ENCODE data around the gene OR7G3.

OR7G3 gene

DNA sequence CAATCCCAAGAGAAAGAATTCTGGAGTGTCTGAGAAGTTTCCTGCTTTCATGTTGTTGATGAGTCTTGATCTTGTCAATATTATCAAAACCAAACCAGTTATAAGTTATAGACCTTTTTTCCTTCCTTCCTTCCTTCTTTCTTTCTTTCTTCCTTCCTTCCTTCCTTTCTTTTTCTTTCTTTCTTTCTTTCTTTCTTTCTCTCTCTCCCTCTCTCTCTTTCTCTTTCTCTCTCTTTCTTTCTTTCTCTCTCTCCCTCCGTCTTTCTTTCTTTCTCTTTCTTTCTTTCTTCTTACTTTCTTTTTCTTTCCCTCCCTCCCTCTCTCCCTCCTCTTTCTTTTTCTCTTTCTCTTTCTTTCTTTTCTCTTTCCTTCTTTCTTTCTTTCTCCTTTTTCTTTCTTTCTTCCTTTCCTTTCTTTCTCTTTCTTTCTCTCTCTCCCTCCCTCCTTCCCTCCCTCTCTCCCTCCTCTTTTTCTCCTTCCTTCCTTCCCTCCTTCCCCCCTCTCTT, at the start of gene OR7G3:
OR7G3 (minus strand) TSS at position 51 of the 506 bp plus-strand sequence; CDS start at position 51, 0 bp downstream.
- H3K4me3 ChIP-seq (ENCODE audit: low read length) = no peak within 1 kb of the TSS
- TF ChIP-seq ZNF274 (IDR thresholded peaks at IDR 0.05; ENCODE audit: low read depth, low read length) = no peak

DNA sequence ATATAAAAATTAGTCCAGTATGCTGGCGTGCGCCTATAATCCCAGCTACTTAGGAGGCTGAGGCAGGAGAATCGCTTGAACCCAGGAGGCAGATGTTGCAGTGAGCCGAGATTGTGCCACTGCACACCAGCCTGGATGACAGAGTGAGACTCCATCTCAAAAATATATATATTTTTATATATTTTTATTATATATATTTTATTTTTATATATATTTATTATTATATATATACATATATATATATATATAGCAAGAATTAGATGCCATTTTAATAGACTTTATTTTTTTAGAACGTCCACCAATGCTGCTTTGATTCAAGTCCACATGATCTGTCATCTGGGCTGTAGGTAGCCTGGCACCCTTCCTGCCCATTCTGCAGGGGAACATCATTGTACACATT, 48.6 kb upstream of the OR7G3 start:
- TF ChIP-seq ZNF274 (IDR thresholded peaks at IDR 0.05; ENCODE audit: low read depth, low read length) = no peak
- no peak overlapping the region for H3K4me3 ChIP-seq (ENCODE audit: low read length)

DNA sequence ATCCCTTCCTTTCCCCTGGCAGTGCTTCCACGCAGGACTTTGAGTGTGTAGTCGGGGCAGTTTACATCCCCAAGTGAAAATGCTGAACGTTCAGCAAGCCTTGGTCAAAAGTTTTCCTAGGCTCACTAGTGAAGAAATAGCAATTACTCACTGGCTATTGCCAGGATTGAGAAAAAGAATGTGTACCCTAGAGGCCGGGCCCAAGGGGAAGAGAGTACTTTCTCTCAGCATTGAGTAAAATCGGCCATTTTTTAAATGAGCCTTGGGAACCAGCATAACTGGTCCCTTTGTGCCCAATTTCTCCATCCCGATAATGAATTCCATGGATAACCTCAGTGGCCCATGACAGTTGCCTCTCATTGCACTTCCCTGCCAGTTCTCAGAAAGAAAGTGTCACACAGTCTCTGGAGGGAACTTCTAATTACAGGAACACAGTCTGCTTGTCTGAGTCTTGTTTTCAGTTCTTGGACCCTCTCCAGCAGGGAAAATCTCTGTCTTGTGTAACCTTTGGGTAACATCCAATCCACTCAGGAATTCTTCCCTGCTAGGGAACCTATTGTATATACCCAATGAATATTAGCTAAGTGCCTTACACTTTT, 44.7 kb upstream of the OR7G3 start:
- TF ChIP-seq ZNF274 (IDR thresholded peaks at IDR 0.05; ENCODE audit: low read depth, low read length) = no peak
- no peak overlapping the region for H3K4me3 ChIP-seq (ENCODE audit: low read length)

DNA sequence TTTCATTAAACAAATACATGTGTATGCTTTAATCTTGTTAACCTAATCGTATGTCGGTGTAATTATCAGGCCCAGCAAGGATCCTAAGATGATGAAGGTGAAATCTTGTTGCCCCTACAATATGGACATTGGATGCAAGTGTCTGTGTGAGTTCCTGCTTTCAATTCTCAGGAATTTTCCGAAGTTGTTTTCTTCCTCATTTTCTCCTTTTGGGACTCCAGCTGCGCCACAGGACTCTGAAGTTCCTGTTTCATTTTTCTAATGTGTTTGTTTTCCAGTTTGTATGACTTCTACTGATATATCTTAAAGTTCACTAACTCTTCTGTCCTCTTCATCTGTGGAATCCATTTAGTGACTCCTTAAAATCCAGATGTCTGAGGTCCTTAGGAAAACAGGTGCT, 40.1 kb upstream of the OR7G3 start:
- H3K4me3 ChIP-seq (ENCODE audit: low read length) = no peak overlapping the region
- no peak for TF ChIP-seq ZNF274 (IDR thresholded peaks at IDR 0.05; ENCODE audit: low read depth, low read length)

DNA sequence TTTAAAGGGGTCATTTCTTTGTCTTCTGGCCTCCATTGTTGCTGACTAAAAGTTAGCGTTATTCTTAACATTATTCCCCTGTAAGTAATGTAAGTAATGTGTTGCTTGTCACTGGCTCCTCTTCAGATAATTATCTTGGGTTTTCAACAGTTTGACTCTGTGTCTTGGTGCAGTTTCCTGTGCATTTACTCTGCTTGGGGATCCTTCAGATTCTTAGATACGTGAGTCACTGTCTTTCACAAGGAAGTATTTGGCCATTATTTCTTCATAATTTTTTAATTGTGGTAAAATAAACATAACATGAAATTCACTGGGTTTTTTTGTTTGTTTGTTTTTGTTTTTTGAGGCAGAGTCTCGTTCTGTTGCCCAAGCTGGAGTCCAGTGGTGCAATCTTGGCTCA, 38.5 kb upstream of the OR7G3 start:
- H3K4me3 ChIP-seq (ENCODE audit: low read length) = no peak overlapping the region
- TF ChIP-seq ZNF274 (IDR thresholded peaks at IDR 0.05; ENCODE audit: low read depth, low read length) = no peak

DNA sequence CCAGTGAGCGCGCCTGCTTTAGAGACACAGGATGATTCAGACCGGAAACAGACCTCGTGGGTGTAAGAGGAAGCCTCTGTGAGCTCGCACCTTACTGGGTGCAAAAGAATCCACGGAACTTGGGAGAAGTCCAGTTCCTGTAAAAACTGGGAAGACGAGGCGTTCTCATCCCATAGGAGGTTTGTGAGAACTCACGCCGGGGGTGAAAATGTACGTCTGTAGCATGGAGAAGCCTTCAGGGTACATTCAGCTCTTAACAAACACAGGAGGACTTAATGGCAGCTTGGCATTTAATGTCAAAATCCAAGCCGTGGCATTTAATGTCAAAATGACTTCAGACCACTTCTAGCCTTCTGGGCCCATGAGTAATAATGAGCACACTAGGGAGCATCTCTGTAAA, 34.7 kb upstream of the OR7G3 start:
- H3K4me3 ChIP-seq (ENCODE audit: low read length) = no peak overlapping the region
- peak; percentile 82 for TF ChIP-seq ZNF274 (IDR thresholded peaks at IDR 0.05; ENCODE audit: low read depth, low read length)

DNA sequence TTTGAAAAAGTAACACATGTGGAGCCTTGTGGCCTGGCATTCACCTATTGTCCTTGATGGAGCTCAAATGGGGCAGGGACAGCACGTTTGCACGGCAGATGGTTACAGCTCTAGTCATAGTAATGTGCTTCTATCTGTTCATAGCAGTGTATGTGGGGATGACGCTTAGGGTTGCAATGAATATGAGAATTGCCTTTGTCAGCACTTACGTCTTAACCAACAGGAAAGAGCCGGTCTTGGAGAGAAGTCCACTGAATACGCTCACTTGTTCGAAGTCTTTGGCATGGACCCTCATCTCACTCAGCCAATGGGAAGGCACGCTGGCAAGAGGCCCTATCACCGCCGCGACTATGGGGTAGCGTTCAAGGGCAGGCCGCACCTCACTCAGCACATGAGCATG, 33.1 kb upstream of the OR7G3 start:
- TF ChIP-seq ZNF274 (IDR thresholded peaks at IDR 0.05; ENCODE audit: low read depth, low read length) = no peak
- H3K4me3 ChIP-seq (ENCODE audit: low read length) = no peak overlapping the region

DNA sequence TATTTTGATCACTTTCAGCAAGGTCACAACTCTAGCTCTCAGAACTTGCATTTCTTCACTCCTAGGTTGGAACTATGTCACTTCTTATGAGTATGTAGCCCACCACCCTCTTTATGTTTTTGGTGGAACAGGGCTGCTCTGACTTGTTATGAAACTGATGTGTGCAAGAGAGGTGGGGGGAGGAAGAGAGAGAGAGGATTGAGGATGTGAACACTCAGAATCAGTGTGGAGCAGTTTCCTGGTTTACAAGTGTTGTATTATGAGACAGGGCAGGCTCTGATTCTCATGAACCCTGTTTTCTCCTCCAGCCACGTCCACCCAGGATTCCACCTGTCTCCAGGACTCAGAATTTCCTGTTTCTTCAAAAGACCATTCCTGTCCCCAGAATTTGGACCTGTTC, 29.6 kb upstream of the OR7G3 start:
- no peak for TF ChIP-seq ZNF274 (IDR thresholded peaks at IDR 0.05; ENCODE audit: low read depth, low read length)
- no peak overlapping the region for H3K4me3 ChIP-seq (ENCODE audit: low read length)

DNA sequence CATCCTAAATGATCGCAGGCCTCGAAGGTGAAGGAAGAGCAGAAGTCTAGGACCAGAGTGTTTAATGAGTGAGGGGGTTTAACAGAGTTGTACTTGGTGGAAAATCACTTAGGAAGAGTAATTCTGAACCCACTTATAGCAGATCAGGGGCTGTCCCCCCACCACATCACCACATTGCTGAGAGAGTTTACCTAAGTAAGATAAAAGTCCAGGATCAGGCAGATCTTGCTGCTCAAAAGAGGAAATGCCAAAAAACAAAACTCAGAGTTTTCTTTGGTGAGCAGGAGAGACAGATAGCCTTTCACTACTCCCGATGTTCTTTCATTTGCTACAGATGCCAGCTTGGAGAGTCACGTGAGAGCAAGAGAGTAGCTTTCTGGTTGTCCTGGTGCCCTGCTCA, 28.8 kb upstream of the OR7G3 start:
- no peak overlapping the region for H3K4me3 ChIP-seq (ENCODE audit: low read length)
- TF ChIP-seq ZNF274 (IDR thresholded peaks at IDR 0.05; ENCODE audit: low read depth, low read length) = no peak

DNA sequence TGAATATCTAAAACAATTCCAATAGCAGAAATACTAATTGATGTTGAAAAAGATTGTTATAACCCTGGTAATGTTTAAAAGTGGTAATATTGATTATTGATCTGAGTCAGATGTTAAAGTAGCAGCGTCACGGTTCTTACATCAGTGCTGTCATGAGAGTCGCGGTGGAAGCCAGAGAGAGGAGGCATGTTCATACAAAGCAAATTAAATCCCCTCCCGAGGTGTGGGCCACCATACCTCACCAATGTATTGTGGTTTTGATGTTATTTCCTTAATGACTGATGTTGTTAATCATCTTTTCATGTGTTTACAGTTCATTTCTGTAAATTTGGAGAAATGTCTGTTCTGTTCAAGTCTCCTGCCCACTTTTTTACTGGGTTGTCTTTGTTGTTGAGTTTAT, 24.6 kb upstream of the OR7G3 start:
- H3K4me3 ChIP-seq (ENCODE audit: low read length) = no peak overlapping the region
- TF ChIP-seq ZNF274 (IDR thresholded peaks at IDR 0.05; ENCODE audit: low read depth, low read length) = no peak

DNA sequence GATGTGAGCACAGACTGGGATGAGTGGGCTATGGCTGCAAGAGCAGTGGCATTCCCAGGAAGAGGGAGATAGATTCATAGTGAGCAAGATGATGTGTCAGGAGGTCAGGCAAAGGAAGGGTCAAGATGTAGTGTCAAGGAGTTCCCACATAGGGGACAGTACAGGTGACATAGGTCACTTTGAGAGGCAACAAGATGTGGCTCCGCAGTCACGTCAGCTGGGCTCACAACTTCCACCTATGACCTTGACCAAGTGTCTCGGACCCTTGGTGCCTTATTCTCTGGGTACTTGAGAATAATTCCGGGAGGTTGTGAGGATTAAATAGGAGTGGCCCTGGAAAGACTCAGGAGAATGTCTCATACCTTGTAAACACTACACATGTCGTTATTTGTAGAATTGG, 23.9 kb upstream of the OR7G3 start:
- no peak for TF ChIP-seq ZNF274 (IDR thresholded peaks at IDR 0.05; ENCODE audit: low read depth, low read length)
- H3K4me3 ChIP-seq (ENCODE audit: low read length) = no peak overlapping the region

DNA sequence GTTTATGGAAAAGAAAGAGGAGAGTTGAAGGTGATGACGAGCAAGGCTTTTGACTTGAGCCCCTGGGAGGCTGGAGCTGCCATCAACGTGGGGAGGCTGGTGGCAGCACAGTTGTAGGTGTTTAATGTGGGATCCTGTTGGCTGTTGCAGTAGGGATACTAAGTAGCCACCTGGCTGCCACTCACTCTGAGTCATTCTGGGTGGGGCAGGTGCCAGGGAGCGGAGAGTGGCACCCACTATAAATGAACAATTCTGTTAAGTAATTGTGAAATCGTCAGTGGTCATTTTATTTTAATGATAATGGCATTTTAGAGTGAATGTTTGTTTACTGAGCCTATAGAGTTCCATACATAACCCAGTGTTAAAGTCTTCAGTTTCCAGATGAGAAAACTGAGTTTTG, 23.2 kb upstream of the OR7G3 start:
- no peak for TF ChIP-seq ZNF274 (IDR thresholded peaks at IDR 0.05; ENCODE audit: low read depth, low read length)
- no peak overlapping the region for H3K4me3 ChIP-seq (ENCODE audit: low read length)

DNA sequence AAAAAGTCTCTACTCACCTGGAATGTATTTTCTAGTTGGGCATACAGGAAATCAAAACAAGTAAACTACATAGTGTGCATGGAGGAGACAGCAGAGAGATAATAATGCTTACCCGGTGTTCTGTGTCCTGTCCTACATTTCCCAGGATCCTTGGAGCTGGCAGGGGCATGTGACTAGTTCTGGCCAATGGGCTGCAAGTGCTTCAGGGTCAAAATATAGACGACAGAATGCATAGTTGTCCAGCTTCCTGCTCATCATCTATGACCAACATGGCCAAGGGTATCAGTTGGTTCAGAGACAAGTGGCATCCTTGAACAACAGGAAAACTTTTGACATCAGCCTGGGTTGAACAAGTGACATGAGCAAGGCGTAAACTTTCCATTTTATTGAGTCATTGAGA, 21.9 kb upstream of the OR7G3 start:
- TF ChIP-seq ZNF274 (IDR thresholded peaks at IDR 0.05; ENCODE audit: low read depth, low read length) = no peak
- H3K4me3 ChIP-seq (ENCODE audit: low read length) = no peak overlapping the region

DNA sequence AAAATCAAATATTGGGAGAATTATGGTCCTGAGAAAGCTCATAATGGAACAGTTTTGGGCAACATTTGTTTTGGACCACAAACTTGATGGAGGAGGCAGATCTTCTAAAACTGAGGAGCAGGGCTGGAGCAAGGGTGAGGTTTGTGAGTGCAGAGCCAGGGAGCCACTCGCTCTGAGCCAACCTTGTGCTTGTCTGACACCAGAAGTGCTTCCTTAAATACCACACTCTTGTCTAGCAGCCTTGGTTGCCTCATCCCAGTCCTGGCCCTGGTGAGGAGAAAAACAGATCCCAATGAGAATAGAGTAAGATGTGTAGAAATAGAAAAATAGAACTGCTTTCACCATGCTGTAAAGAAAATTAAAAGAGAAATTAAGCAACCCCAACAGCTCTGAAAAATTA, 20.1 kb upstream of the OR7G3 start:
- no peak overlapping the region for H3K4me3 ChIP-seq (ENCODE audit: low read length)
- no peak for TF ChIP-seq ZNF274 (IDR thresholded peaks at IDR 0.05; ENCODE audit: low read depth, low read length)

DNA sequence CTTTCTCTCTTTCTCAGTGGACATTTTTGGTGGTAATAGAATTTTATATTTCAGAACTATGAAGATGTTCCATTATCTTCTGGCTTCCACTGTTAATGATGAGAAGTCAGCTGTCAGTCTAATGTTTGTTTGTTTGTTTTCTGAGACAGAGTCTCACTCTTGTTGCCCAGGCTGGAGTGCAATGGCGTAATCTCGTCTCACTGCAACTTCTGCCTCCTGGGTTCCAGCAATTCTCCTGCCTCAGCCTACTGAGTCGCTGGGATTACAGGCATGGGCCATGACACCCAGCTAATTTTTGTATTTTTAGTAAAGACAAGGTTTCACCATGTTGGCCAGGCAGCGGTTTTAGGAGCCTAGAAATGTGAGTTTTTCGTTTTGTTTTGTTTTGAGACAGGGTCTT, 18.2 kb upstream of the OR7G3 start:
- no peak for TF ChIP-seq ZNF274 (IDR thresholded peaks at IDR 0.05; ENCODE audit: low read depth, low read length)
- H3K4me3 ChIP-seq (ENCODE audit: low read length) = no peak overlapping the region

Measured in GM08714 (cell line).